ENCODE data around the gene MRI1. TPM values are rescaled to one million over a fixed set of nuclear protein-coding genes. Genes with fewer than 3 reads are reported as not detected.

The MRI1 gene
- total RNA-seq, 4 donors from 2014 or later: 21.1 to 26.1 (median 23.4) TPM

DNA sequence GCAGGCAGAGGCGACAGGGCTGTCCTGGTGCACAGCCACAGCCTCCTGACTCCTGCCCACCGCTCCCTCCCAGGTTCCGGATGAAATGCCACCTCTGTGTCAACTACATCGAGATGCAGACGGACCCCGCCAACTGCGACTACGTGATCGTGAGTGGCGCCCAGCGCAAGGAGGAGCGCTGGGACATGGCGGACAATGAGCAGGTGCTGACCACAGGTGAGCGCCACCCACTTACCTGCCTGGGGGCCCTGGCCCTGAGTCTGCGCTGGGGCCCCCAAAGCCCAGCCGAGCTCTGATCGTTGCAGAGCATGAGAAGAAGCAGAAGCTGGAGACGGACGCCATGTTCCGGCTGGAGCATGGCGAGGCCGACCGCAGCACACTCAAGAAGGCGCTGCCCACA, 5.5 kb upstream of the MRI1 start:
- peaks cover 0 to 2% of the 10 kb centered on the region in 2 donors for H3K4me1 ChIP-seq
- H3K36me3 ChIP-seq: peaks cover 0 to 85% of the 10 kb centered on the region in 2 donors
- no peaks in the 10 kb centered on the region for H3K27me3 ChIP-seq
- in situ Hi-C loops (cut with MboI; ENCODE audit: low sequenced_read_pairs in 4 of 4) (no loop called here), intact Hi-C loops (cut with DNase I; ENCODE audit: low total_unique reads) (no loop called here)
- no peak for DNase-seq
- TF ChIP-seq, protein P1, sequence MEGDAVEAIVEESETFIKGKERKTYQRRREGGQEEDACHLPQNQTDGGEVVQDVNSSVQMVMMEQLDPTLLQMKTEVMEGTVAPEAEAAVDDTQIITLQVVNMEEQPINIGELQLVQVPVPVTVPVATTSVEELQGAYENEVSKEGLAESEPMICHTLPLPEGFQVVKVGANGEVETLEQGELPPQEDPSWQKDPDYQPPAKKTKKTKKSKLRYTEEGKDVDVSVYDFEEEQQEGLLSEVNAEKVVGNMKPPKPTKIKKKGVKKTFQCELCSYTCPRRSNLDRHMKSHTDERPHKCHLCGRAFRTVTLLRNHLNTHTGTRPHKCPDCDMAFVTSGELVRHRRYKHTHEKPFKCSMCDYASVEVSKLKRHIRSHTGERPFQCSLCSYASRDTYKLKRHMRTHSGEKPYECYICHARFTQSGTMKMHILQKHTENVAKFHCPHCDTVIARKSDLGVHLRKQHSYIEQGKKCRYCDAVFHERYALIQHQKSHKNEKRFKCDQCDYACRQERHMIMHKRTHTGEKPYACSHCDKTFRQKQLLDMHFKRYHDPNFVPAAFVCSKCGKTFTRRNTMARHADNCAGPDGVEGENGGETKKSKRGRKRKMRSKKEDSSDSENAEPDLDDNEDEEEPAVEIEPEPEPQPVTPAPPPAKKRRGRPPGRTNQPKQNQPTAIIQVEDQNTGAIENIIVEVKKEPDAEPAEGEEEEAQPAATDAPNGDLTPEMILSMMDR (IDR thresholded peaks at IDR 0.05 in 4 of 5, conservative IDR thresholded peaks at IDR 0.05 in 1 of 5): no peak
- no peak for TF ChIP-seq POLR2A (IDR thresholded peaks at IDR 0.05)
- no peaks in the 10 kb centered on the region for H3K9me3 ChIP-seq
- H3K27ac ChIP-seq: no peak overlapping the region
- H3K4me3 ChIP-seq: no peak overlapping the region
- no peak for ATAC-seq

DNA sequence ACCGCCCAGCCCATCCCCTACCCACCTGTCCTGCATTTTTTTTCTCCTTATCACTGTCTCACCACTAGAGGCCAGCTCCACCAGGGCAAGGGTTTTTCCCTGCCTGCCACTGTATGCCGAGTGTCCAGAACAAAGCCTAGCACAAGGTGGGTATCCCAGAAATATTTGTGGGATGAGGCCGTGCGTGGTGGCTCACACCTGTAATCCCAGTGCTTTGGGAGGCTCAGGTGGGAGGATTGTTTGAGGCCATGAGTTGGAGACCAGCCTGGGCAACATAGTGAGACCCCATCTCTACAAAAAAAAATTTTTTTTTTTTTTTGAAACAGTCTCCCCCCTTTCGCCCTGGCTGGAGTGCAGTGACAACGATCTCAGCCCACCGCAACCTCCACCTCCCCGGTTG, 2.9 kb upstream of the MRI1 start:
- H3K27me3 ChIP-seq: no peaks in the 10 kb centered on the region
- intact Hi-C loops (cut with DNase I; ENCODE audit: low total_unique reads): no loop called here
- no peak for TF ChIP-seq POLR2A (IDR thresholded peaks at IDR 0.05)
- TF ChIP-seq, protein P1 (IDR thresholded peaks at IDR 0.05 in 4 of 5, conservative IDR thresholded peaks at IDR 0.05 in 1 of 5): no peak
- DNase-seq (no peak), ATAC-seq (no peak)
- no peaks in the 10 kb centered on the region for H3K9me3 ChIP-seq
- H3K36me3 ChIP-seq: peaks cover 0 to 59% of the 10 kb centered on the region in 2 donors
- no peak overlapping the region for H3K27ac ChIP-seq
- peaks cover 8 to 9% of the 10 kb centered on the region in 2 donors for H3K4me1 ChIP-seq
- in situ Hi-C loops (cut with MboI; ENCODE audit: low sequenced_read_pairs in 4 of 4): no loop called here
- no peak overlapping the region for H3K4me3 ChIP-seq

DNA sequence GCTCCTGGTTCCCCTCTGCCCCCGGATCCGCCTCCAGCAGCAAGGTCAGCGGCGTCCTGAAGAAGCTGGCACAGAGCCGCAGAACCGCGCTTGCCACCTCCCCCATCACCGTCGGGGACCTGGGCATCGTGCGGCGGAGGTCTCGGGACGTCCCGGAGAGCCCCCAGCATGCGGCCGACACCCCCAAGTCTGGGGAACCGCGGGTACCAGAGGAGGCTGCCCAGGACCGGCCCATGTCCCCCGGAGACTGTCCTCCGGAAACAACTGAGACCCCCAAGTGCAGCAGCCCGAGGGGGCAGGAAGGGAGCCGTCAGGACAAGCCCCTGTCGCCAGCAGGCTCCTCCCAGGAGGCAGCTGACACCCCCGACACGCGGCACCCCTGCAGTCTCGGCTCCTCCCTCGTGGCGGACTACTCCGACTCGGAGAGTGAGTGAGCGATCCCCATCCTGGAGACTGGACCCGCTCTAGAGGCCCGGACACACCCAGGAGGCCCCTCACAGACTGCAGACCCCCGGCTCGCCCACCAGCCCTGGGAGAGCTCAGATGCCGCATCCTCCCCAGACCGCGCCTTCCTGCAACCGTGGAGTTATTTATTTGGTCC, 1.6 kb upstream of the MRI1 start:
- in situ Hi-C loops (cut with MboI; ENCODE audit: low sequenced_read_pairs in 4 of 4): no loop called here
- H3K9me3 ChIP-seq: no peaks in the 10 kb centered on the region
- peaks cover 0 to 46% of the 10 kb centered on the region in 2 donors for H3K36me3 ChIP-seq
- H3K27me3 ChIP-seq: no peaks in the 10 kb centered on the region
- ATAC-seq (no peak), DNase-seq (no peak)
- TF ChIP-seq, protein P1 (IDR thresholded peaks at IDR 0.05 in 4 of 5, conservative IDR thresholded peaks at IDR 0.05 in 1 of 5): no peak
- TF ChIP-seq POLR2A (IDR thresholded peaks at IDR 0.05): no peak
- H3K27ac ChIP-seq: no peak overlapping the region
- intact Hi-C loops (cut with DNase I; ENCODE audit: low total_unique reads): no loop called here
- H3K4me3 ChIP-seq: no peak overlapping the region
- peaks cover 8 to 9% of the 10 kb centered on the region in 2 donors for H3K4me1 ChIP-seq

DNA sequence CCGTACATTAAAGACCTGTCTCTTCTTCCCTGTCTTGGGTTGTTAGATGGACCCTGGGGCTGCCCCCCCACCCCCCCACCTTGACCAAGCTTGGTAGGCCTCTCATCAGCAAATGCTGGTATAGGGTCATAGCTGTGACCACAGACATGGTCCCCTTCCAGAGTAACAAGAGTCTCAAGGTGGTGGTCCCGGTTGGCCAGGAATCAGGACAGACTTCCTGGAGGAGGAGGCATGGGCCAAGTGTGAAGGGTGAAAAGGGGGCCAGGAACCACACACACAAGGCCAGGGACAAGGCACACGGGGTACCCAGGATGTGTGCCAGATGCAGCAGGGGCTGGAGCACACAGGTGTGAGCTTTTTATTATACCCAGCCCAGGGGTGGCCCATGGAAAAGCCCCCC, 1.1 kb upstream of the MRI1 start:
- H3K9me3 ChIP-seq: no peaks in the 10 kb centered on the region
- H3K27me3 ChIP-seq: no peaks in the 10 kb centered on the region
- peaks cover 0 to 41% of the 10 kb centered on the region in 2 donors for H3K36me3 ChIP-seq
- peaks cover 8 to 9% of the 10 kb centered on the region in 2 donors for H3K4me1 ChIP-seq
- ATAC-seq (no peak), DNase-seq (no peak)
- no peak overlapping the region for H3K4me3 ChIP-seq
- TF ChIP-seq, protein P1 (IDR thresholded peaks at IDR 0.05 in 4 of 5, conservative IDR thresholded peaks at IDR 0.05 in 1 of 5): no peak
- TF ChIP-seq POLR2A (IDR thresholded peaks at IDR 0.05): no peak
- in situ Hi-C loops (cut with MboI; ENCODE audit: low sequenced_read_pairs in 4 of 4): no loop called here
- H3K27ac ChIP-seq: no peak overlapping the region
- intact Hi-C loops (cut with DNase I; ENCODE audit: low total_unique reads): no loop called here
